WTC11 (cell line): ENCODE data around the gene BCL2L11. TPM values are rescaled to one million over a fixed set of nuclear protein-coding genes. Genes with fewer than 3 reads are reported as not detected.

Source experiments
- ATAC-seq: fragments of 200-7000 bp; cut with Tn5 transposase; 2 replicates; pipeline ENCODE4 v1.10.0; 2021; ENCODE audit warnings: mild to moderate bottlenecking, moderate library complexity
- CTCF ChIA-PET: fragments of 300-600 bp; sonication (Branson Sonifier 250); formaldehyde crosslinking; loops from one replicate; lab custom pipeline; 2021; ENCODE audit warnings: antibody characterized with exemption; lab: Charles Lee
- POLR2A ChIA-PET: fragments of 350-600 bp; sonication (Branson Sonifier 250); formaldehyde crosslinking; loops from one replicate; lab custom pipeline; 2021; ENCODE audit warnings: antibody characterized with exemption; lab: Charles Lee
- DNase-seq: peaks from one replicate; pipeline ENCODE4 v3.0.0; 2021; ENCODE audit warnings: low spot score
- H3K27ac Mint-ChIP-seq: 2 replicates; pipeline ENCODE4 v1.8.0; 2021; ENCODE audit warnings: mixed read lengths
- H3K27me3 Mint-ChIP-seq: 2 replicates; pipeline ENCODE4 v1.8.0; 2021; ENCODE audit warnings: low read depth, mild to moderate bottlenecking, moderate library complexity, mixed read lengths
- H3K36me3 Mint-ChIP-seq: 2 replicates; pipeline ENCODE4 v1.8.0; 2021; ENCODE audit warnings: mixed read lengths
- H3K4me1 Mint-ChIP-seq: 2 replicates; pipeline ENCODE4 v1.8.0; 2022; ENCODE audit warnings: mixed read lengths
- H3K4me3 Mint-ChIP-seq: 2 replicates; pipeline ENCODE4 v1.8.0; 2021; ENCODE audit warnings: mild to moderate bottlenecking, moderate library complexity, mixed read lengths
- H3K9me3 Mint-ChIP-seq: 2 replicates; pipeline ENCODE4 v1.8.0; 2021; ENCODE audit warnings: mixed read lengths
- ATF1 ChIP-seq: sonication (generic); formaldehyde crosslinking; IDR thresholded peaks from 2 replicates; pipeline ENCODE4 v1.8.1; 2023; ENCODE audit warnings: mild to moderate bottlenecking, moderate library complexity, missing genetic modification reagents
- ELF4 ChIP-seq: sonication (generic); formaldehyde crosslinking; IDR thresholded peaks from 2 replicates; pipeline ENCODE4 v1.8.1; 2022; ENCODE audit warnings: low read depth, mild to moderate bottlenecking, moderate library complexity, missing genetic modification reagents
- EMX1 ChIP-seq: fragments of 250-450 bp; sonication (Bioruptor Pico); IDR thresholded peaks from 2 replicates; pipeline ENCODE4 v1.8.0; 2021; ENCODE audit warnings: mild to moderate bottlenecking
- ETV6 ChIP-seq: sonication (generic); formaldehyde crosslinking; IDR thresholded peaks from 2 replicates; pipeline ENCODE4 v1.8.1; 2022; ENCODE audit warnings: mild to moderate bottlenecking, missing genetic modification reagents
- HMGA2 ChIP-seq: fragments of 250-450 bp; sonication (Bioruptor Pico); IDR thresholded peaks from 2 replicates; pipeline ENCODE4 v1.4.0; 2021; ENCODE audit warnings: mild to moderate bottlenecking, moderate library complexity
- NFE2L1 ChIP-seq: sonication (generic); formaldehyde crosslinking; IDR thresholded peaks from 2 replicates; pipeline ENCODE4 v1.8.1; 2023; ENCODE audit warnings: missing genetic modification reagents
- NFYB ChIP-seq: sonication (generic); formaldehyde crosslinking; conservative IDR thresholded peaks from 2 replicates; pipeline ENCODE4 v1.8.0; 2022; ENCODE audit warnings: low read depth, missing genetic modification reagents
- NR2C2 ChIP-seq: sonication (generic); formaldehyde crosslinking; IDR thresholded peaks from 2 replicates; pipeline ENCODE4 v1.8.0; 2022; ENCODE audit warnings: mild to moderate bottlenecking, missing genetic modification reagents
- OVOL2 ChIP-seq: fragments of 250-450 bp; sonication (Bioruptor Pico); IDR thresholded peaks from 2 replicates; pipeline ENCODE4 v1.9.0; 2021; ENCODE audit warnings: mild to moderate bottlenecking, borderline replicate concordance
- RORB ChIP-seq: fragments of 250-450 bp; sonication (Bioruptor Pico); IDR thresholded peaks from 2 replicates; pipeline ENCODE4 v1.9.0; 2021; ENCODE audit warnings: mild to moderate bottlenecking
- SOX15 ChIP-seq: fragments of 250-450 bp; sonication (Bioruptor Pico); IDR thresholded peaks from 2 replicates; pipeline ENCODE4 v1.9.0; 2021; ENCODE audit warnings: mild to moderate bottlenecking
- TEAD4 ChIP-seq: sonication (generic); formaldehyde crosslinking; IDR thresholded peaks from 2 replicates; pipeline ENCODE4 v1.8.0; 2022; ENCODE audit warnings: mild to moderate bottlenecking, missing genetic modification reagents
- TP53 ChIP-seq: sonication (generic); formaldehyde crosslinking; IDR thresholded peaks from 2 replicates; pipeline ENCODE4 v1.8.1; 2023; ENCODE audit warnings: mild to moderate bottlenecking, missing genetic modification reagents
- ZNF219 ChIP-seq: sonication (generic); formaldehyde crosslinking; IDR thresholded peaks from 2 replicates; pipeline ENCODE4 v1.8.0; 2023; ENCODE audit warnings: missing genetic modification reagents, mild to moderate bottlenecking, borderline replicate concordance
- ZNF263 ChIP-seq: sonication (generic); formaldehyde crosslinking; IDR thresholded peaks from 2 replicates; pipeline ENCODE4 v1.8.1; 2022; ENCODE audit warnings: low read depth, mild to moderate bottlenecking, moderate library complexity, missing genetic modification reagents
- ZNF317 ChIP-seq: sonication (generic); formaldehyde crosslinking; IDR thresholded peaks from 2 replicates; pipeline ENCODE4 v1.8.1; 2023; ENCODE audit warnings: low read depth, mild to moderate bottlenecking, moderate library complexity, missing genetic modification reagents, borderline replicate concordance
- ZNF416 ChIP-seq: fragments of 250-450 bp; sonication (Bioruptor Pico); IDR thresholded peaks from 2 replicates; pipeline ENCODE4 v1.9.0; 2021; ENCODE audit warnings: mild to moderate bottlenecking, inconsistent platforms
- ZNF423 ChIP-seq: fragments of 250-450 bp; sonication (Bioruptor Pico); IDR thresholded peaks from 2 replicates; pipeline ENCODE4 v2.1.2; 2022; ENCODE audit warnings: mild to moderate bottlenecking, moderate library complexity
- total RNA-seq: library from RNA; stranded (reverse); gene quantifications from 3 replicates; pipeline ENCODE4 v1.2.3, GENCODE V29; 2021
- TF ChIP-seq, protein P1 (sequence below): sonication (generic); formaldehyde crosslinking; conservative IDR thresholded peaks from 2 replicates; pipeline ENCODE4 v1.8.1; 2023; ENCODE audit warnings: mild to moderate bottlenecking, low read depth, missing genetic modification reagents, moderate library complexity
- TF ChIP-seq, protein P2 (sequence below): sonication (generic); formaldehyde crosslinking; IDR thresholded peaks from 2 replicates; pipeline ENCODE4 v1.8.0; 2022; ENCODE audit warnings: mild to moderate bottlenecking, missing genetic modification reagents
- TF ChIP-seq, protein P3 (sequence below): fragments of 250-450 bp; sonication (Bioruptor Pico); IDR thresholded peaks from 2 replicates; pipeline ENCODE4 v1.9.0; 2021; ENCODE audit warnings: moderate library complexity, mild to moderate bottlenecking, inconsistent platforms, borderline replicate concordance
- TF ChIP-seq, protein P4 (sequence below): sonication (generic); formaldehyde crosslinking; IDR thresholded peaks from 2 replicates; pipeline ENCODE4 v1.8.1; 2023; ENCODE audit warnings: mild to moderate bottlenecking, missing genetic modification reagents, moderate library complexity
- TF ChIP-seq, protein P5 (sequence below): fragments of 250-450 bp; sonication (Bioruptor Pico); conservative IDR thresholded peaks from 2 replicates; pipeline ENCODE4 v1.9.0; 2021; ENCODE audit warnings: mild to moderate bottlenecking
- TF ChIP-seq, protein P6 (sequence below): sonication (generic); formaldehyde crosslinking; IDR thresholded peaks from 2 replicates; pipeline ENCODE4 v1.8.1; 2023; ENCODE audit warnings: mild to moderate bottlenecking, missing genetic modification reagents, moderate library complexity

BCL2L11 gene
- total RNA-seq, 1 experiment from 2014 or later, result 19.3 TPM

DNA sequence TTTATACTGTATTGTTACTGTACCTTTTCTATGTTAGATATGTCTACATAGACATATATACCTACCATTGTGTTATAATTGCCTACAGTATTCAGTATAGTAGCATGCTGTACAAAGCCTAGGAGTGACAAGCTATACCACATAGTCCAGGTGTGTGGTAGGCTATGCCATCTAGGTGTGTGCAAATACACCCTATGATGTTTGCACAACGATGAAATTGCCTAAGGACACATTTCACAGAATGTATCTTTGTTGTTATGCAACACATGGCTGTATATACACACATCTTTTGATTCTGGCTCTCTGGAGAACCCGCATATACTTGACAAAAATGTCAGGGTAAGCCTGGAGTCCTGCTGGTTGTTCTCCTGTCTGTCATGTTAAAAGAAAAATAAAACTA lies 85.1 kb downstream of the BCL2L11 start (continued):
- TF ChIP-seq ZNF263 (CRISPR knock-in tag) (no peak), ZNF317 (no peak), TP53 (CRISPR knock-in tag) (no peak), NFYB (CRISPR knock-in tag) (no peak), ETV6 (CRISPR knock-in tag) (no peak), OVOL2 (CRISPR knock-in tag) (no peak)
- TF ChIP-seq, protein P1, sequence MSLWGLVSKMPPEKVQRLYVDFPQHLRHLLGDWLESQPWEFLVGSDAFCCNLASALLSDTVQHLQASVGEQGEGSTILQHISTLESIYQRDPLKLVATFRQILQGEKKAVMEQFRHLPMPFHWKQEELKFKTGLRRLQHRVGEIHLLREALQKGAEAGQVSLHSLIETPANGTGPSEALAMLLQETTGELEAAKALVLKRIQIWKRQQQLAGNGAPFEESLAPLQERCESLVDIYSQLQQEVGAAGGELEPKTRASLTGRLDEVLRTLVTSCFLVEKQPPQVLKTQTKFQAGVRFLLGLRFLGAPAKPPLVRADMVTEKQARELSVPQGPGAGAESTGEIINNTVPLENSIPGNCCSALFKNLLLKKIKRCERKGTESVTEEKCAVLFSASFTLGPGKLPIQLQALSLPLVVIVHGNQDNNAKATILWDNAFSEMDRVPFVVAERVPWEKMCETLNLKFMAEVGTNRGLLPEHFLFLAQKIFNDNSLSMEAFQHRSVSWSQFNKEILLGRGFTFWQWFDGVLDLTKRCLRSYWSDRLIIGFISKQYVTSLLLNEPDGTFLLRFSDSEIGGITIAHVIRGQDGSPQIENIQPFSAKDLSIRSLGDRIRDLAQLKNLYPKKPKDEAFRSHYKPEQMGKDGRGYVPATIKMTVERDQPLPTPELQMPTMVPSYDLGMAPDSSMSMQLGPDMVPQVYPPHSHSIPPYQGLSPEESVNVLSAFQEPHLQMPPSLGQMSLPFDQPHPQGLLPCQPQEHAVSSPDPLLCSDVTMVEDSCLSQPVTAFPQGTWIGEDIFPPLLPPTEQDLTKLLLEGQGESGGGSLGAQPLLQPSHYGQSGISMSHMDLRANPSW (CRISPR knock-in tag), result no peak

DNA sequence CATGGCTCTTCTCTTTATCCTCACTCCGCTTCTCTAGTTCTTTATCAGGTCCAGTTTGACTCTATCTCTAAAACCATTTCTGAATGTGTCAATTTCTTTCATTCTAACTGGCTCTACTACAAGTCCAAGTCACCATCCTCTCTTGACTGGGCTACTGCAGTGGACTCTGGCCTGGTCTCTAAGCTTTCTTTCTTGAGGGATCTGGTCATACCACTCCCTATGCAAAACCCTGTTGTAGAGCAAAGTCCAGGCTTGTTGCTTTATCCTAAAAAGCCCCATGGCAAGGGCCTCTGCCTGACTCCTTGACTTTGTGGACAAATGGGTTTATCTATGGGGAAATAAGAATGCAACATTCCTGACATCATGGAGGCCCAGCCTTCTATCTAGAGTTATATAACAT lies 87.1 kb downstream of the BCL2L11 start:
- H3K36me3 Mint-ChIP-seq, result peaks cover 12% of the 10 kb centered on the region
- TF ChIP-seq ZNF423 (CRISPR knock-in tag) (no peak), TP53 (CRISPR knock-in tag) (no peak), EMX1 (CRISPR knock-in tag) (no peak), ATF1 (CRISPR knock-in tag) (no peak), NFE2L1 (no peak), ELF4 (no peak), ZNF219 (CRISPR knock-in tag) (no peak), NR2C2 (no peak), HMGA2 (CRISPR knock-in tag) (no peak), SOX15 (CRISPR knock-in tag) (no peak), TEAD4 (no peak), RORB (CRISPR knock-in tag) (no peak), ZNF416 (CRISPR knock-in tag) (no peak)
- TF ChIP-seq, protein P2, sequence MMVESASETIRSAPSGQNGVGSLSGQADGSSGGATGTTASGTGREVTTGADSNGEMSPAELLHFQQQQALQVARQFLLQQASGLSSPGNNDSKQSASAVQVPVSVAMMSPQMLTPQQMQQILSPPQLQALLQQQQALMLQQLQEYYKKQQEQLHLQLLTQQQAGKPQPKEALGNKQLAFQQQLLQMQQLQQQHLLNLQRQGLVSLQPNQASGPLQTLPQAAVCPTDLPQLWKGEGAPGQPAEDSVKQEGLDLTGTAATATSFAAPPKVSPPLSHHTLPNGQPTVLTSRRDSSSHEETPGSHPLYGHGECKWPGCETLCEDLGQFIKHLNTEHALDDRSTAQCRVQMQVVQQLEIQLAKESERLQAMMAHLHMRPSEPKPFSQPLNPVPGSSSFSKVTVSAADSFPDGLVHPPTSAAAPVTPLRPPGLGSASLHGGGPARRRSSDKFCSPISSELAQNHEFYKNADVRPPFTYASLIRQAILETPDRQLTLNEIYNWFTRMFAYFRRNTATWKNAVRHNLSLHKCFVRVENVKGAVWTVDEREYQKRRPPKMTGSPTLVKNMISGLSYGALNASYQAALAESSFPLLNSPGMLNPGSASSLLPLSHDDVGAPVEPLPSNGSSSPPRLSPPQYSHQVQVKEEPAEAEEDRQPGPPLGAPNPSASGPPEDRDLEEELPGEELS, result no peak
- TF ChIP-seq, protein P3, sequence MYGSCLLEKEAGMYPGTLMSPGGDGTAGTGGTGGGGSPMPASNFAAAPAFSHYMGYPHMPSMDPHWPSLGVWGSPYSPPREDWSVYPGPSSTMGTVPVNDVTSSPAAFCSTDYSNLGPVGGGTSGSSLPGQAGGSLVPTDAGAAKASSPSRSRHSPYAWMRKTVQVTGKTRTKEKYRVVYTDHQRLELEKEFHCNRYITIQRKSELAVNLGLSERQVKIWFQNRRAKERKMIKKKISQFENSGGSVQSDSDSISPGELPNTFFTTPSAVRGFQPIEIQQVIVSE, result no peak
- TF ChIP-seq, protein P4, sequence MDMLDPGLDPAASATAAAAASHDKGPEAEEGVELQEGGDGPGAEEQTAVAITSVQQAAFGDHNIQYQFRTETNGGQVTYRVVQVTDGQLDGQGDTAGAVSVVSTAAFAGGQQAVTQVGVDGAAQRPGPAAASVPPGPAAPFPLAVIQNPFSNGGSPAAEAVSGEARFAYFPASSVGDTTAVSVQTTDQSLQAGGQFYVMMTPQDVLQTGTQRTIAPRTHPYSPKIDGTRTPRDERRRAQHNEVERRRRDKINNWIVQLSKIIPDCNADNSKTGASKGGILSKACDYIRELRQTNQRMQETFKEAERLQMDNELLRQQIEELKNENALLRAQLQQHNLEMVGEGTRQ (CRISPR knock-in tag), result no peak
- TF ChIP-seq, protein P5, sequence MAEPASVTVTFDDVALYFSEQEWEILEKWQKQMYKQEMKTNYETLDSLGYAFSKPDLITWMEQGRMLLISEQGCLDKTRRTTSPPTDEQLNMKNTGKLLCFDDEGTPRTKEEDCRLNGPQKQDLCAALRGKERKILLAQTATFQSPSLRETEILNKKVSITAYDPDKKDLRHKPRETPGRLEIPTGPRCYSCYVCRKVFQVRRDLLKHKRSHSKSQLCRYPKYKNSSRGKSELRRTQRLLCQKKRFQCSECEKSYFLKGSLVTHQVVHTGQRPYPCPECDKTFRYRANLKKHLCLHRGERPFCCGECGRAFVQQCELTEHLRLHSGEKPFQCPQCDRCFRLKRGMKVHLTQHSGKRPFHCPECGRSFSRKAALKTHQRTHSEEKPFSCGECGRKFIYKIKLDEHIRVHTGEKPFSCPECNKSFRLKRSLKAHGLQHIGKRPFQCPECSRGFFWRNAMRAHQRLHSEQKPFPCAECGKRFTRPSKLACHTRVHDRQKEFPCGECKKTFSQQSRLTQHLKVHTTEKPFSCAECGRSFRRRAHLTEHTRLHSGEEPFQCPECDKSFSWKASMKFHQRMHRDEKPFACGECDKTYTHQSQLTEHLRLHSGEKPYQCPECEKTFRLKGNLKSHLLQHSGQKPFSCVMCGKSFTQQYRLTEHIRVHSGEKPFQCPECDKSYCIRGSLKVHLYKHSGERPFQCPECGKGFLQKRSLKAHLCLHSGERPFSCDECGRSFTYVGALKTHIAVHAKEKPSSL, result no peak
- TF ChIP-seq, protein P6, sequence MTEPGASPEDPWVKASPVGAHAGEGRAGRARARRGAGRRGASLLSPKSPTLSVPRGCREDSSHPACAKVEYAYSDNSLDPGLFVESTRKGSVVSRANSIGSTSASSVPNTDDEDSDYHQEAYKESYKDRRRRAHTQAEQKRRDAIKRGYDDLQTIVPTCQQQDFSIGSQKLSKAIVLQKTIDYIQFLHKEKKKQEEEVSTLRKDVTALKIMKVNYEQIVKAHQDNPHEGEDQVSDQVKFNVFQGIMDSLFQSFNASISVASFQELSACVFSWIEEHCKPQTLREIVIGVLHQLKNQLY (CRISPR knock-in tag), result no peak
- ATAC-seq, result no peak
- CTCF ChIA-PET, result no interaction called here
- peaks cover 14% of the 10 kb centered on the region for H3K9me3 Mint-ChIP-seq
- no peaks in the 10 kb centered on the region for H3K4me1 Mint-ChIP-seq
- POLR2A ChIA-PET, result no interaction called here
- no peak overlapping the region for H3K27ac Mint-ChIP-seq
- H3K27me3 Mint-ChIP-seq, result no peaks in the 10 kb centered on the region
- no peak for DNase-seq
- no peak overlapping the region for H3K4me3 Mint-ChIP-seq
